MCF 10A (cell line): ENCODE results near the gene LARP1B. TPM values are rescaled to one million over a fixed set of nuclear protein-coding genes. Genes with fewer than 3 reads are reported as not detected.

Experiments
- BruUV-seq: library from RNA; stranded (reverse); fragments of 400-500 nt; replicated peaks from 2 replicates; lab custom pipeline; 2021; lab: Mats Ljungman, UMichigan
- CTCF ChIA-PET: fragments of 300-600 bp; sonication (Branson Sonifier 250); formaldehyde crosslinking; extraction: SDS; loops from one replicate; lab custom pipeline; 2021; ENCODE audit warnings: antibody characterized with exemption, inconsistent platforms; lab: Yijun Ruan, JAX
- POLR2A ChIA-PET: fragments of 300-600, 350-650 bp; sonication (Branson Sonifier 250); formaldehyde crosslinking; extraction: SDS; loops from one replicate; lab custom pipeline; 2020; ENCODE audit warnings: antibody characterized with exemption, inconsistent platforms; lab: Yijun Ruan, JAX
- DNase-seq: peaks from one replicate; pipeline ENCODE4 v3.0.0-alpha.2; 2018; ENCODE audit not compliant: unreplicated experiment
- H3K27ac Mint-ChIP-seq: one replicate; pipeline ENCODE4 v1.8.0; 2022; ENCODE audit warnings: mild to moderate bottlenecking, low read depth, mixed read lengths; ENCODE audit not compliant: unreplicated experiment
- H3K27me3 Mint-ChIP-seq: one replicate; pipeline ENCODE4 v1.8.0; 2022; ENCODE audit warnings: mixed read lengths; ENCODE audit not compliant: insufficient read depth, unreplicated experiment
- H3K36me3 Mint-ChIP-seq: one replicate; pipeline ENCODE4 v1.8.0; 2022; ENCODE audit warnings: mild to moderate bottlenecking, moderate library complexity, mixed read lengths; ENCODE audit not compliant: insufficient read depth, unreplicated experiment
- H3K4me1 Mint-ChIP-seq: one replicate; pipeline ENCODE4 v1.8.0; 2022; ENCODE audit warnings: mixed read lengths; ENCODE audit not compliant: insufficient read depth, unreplicated experiment
- H3K4me3 Mint-ChIP-seq: one replicate; pipeline ENCODE4 v1.8.0; 2022; ENCODE audit warnings: mild to moderate bottlenecking, moderate library complexity, mixed read lengths; ENCODE audit not compliant: unreplicated experiment
- H3K9me3 Mint-ChIP-seq: one replicate; pipeline ENCODE4 v1.8.0; 2022; ENCODE audit warnings: mixed read lengths; ENCODE audit not compliant: unreplicated experiment
- intact Hi-C: fragments of 100-400 bp; cut with micrococcal nuclease; formaldehyde crosslinking; loops from 2 replicates; pipeline ENCODE4 v1.14.1; 2022
- total RNA-seq: library from RNA; stranded (reverse); gene quantifications from 2 replicates; pipeline ENCODE4 v1.2.3, GENCODE V29; 2022
- TF ChIP-seq, protein P1 (sequence below): fragments of 200-600 bp; IDR thresholded peaks from one replicate; pipeline ENCODE4 v1.8.0; 2022; ENCODE audit warnings: antibody characterized with exemption, mild to moderate bottlenecking; ENCODE audit not compliant: unreplicated experiment

The LARP1B gene
- total RNA-seq, 1 experiment from 2014 or later: 62.8 TPM

DNA sequence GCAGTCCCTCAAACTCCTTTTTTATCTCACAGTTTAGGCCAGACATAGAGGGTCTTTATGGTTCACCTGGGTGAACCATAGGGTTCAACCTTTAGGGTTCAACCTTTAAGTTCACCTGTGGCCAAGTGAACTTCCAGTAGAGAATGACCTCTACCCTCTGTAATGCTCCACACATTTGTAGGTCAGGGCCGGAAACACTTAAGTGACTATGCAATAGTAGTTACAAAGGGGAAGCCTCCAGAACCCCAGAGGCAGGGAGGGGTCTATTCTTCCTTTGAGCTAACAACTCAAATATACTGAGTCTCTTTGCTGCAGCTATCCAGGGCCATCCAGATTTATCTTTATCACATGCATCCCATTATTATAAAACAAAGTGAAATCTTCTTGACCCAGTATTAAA is 100.0 kb downstream of the LARP1B start:
- Mint-ChIP-seq H3K4me3 (no peak overlapping the region), H3K9me3 (peaks cover 7% of the 10 kb centered on the region), H3K27me3 (no peaks in the 10 kb centered on the region), H3K36me3 (peaks cover 13% of the 10 kb centered on the region), H3K4me1 (peaks cover 16% of the 10 kb centered on the region), H3K27ac (peak overlapping the region; percentile 88)
- DNase-seq: no peak
- no TSS peak for BruUV-seq
- ChIA-PET POLR2A (interaction anchor here (0.9 kb wide), 1 partner anchor 8 kb away, joined by 4 read pairs; no protein-coding TSS in a partner anchor), CTCF (interaction anchor here (0.6 kb wide), 1 partner anchor 11 kb away, joined by 3 read pairs; no protein-coding TSS in a partner anchor)
- intact Hi-C loops: no loop called here
- TF ChIP-seq, protein P1, sequence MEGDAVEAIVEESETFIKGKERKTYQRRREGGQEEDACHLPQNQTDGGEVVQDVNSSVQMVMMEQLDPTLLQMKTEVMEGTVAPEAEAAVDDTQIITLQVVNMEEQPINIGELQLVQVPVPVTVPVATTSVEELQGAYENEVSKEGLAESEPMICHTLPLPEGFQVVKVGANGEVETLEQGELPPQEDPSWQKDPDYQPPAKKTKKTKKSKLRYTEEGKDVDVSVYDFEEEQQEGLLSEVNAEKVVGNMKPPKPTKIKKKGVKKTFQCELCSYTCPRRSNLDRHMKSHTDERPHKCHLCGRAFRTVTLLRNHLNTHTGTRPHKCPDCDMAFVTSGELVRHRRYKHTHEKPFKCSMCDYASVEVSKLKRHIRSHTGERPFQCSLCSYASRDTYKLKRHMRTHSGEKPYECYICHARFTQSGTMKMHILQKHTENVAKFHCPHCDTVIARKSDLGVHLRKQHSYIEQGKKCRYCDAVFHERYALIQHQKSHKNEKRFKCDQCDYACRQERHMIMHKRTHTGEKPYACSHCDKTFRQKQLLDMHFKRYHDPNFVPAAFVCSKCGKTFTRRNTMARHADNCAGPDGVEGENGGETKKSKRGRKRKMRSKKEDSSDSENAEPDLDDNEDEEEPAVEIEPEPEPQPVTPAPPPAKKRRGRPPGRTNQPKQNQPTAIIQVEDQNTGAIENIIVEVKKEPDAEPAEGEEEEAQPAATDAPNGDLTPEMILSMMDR: no peak

DNA sequence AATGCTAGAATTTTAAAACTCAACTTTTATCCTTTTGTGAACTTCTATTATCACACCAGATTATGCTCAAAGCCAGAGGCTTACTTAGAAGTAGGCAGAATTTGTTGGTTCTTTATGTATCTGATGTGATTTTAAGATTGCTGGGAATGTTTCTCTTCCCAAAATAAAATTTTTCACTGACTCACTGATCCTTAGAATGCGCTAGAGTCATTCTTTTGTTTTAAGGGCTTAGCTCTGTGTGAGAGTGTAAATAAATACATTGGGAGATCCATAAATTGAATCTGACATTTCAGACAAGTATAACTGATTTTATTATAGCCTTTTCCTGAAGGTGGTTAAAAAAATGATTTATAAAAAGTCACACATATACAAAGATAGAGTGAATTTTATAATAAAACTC is 101.3 kb downstream of the LARP1B start:
- CTCF ChIA-PET: interaction anchor here (0.6 kb wide), 1 partner anchor 126 kb away, joined by 5 read pairs; no protein-coding TSS in a partner anchor
- H3K36me3 Mint-ChIP-seq: peaks cover 4% of the 10 kb centered on the region
- peaks cover 16% of the 10 kb centered on the region for H3K4me1 Mint-ChIP-seq
- no TSS peak for BruUV-seq
- no peaks in the 10 kb centered on the region for H3K27me3 Mint-ChIP-seq
- TF ChIP-seq, protein P1: no peak
- DNase-seq: peak; percentile 16
- H3K27ac Mint-ChIP-seq: peak overlapping the region; percentile 88
- POLR2A ChIA-PET: interaction anchor here (1.6 to 2.1 kb wide), 2 partner anchors 34 to 101 kb away, joined by 6 read pairs; partner anchors contain the start of gene LARP1B
- peaks cover under 1% of the 10 kb centered on the region for H3K9me3 Mint-ChIP-seq
- intact Hi-C loops: no loop called here
- no peak overlapping the region for H3K4me3 Mint-ChIP-seq

DNA sequence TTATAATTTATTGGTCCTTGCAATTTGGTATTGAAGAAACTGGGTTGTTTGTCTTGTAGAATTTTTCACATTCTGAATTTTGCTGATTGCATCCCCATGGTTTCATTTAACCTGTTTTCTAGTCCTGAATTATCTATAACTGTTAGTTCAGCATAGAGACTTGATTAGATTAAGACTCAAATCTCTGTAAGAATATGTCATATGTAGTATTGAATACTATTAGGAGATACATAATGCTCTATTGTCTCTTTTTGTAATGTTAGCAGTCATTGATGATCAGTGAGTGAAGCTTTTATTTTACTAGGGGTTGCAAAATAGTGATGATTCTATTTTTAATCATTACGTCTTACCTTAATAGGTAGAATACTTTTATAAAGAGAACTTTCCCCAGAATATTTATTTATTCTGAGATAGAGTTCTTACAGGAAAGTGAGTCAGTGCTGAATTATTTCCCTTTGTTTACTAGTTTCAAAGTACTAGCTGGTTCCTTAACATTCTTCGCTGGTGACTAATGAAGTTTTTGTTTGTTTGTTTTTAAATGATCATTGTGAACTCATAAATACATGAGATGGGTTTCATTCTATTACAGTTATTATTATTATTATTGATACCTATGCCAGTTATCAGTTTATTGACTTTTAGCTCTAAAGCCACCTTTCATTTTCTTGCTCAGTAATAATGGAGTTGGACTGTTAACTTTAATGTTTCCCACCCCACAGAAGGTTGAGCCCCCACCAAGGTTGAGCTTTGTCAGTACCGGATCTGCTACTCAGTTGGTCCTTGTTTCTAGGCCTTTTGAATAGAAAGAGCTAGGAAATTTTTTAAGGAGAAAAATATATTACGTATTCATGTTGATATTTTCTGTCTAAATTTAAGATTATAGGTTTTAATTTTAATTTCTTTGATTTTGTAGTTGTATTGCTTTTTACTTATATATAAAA is 102.3 kb downstream of the LARP1B start:
- peak overlapping the region; percentile 88 for H3K27ac Mint-ChIP-seq
- no TSS peak for BruUV-seq
- POLR2A ChIA-PET: interaction anchor here (0.6 to 2.1 kb wide), 5 partner anchors 35 to 223 kb away, joined by 3 to 6 read pairs (median 5); partner anchors contain the start of gene LARP1B
- H3K4me1 Mint-ChIP-seq: peaks cover 16% of the 10 kb centered on the region
- H3K27me3 Mint-ChIP-seq: no peaks in the 10 kb centered on the region
- TF ChIP-seq, protein P1: no peak
- H3K36me3 Mint-ChIP-seq: no peaks in the 10 kb centered on the region
- no peak overlapping the region for H3K4me3 Mint-ChIP-seq
- intact Hi-C loops: no loop called here
- CTCF ChIA-PET: interaction anchor here (0.6 kb wide), 1 partner anchor 117 kb away, joined by 4 read pairs; no protein-coding TSS in a partner anchor
- DNase-seq: peak; percentile 56
- H3K9me3 Mint-ChIP-seq: no peaks in the 10 kb centered on the region

GRCh38 chr4:128166982-128167381 is 105.9 kb downstream of the LARP1B start:
- POLR2A ChIA-PET: no interaction called here
- TF ChIP-seq, protein P1: no peak

More at GRCh38 chr4:128166982-128167381, 105.9 kb downstream of the LARP1B start:
- CTCF ChIA-PET: no interaction called here
- Mint-ChIP-seq H3K36me3 (peaks cover 6% of the 10 kb centered on the region), H3K27me3 (no peaks in the 10 kb centered on the region), H3K27ac (no peak overlapping the region), H3K4me1 (peaks cover 15% of the 10 kb centered on the region), H3K4me3 (no peak overlapping the region), H3K9me3 (no peaks in the 10 kb centered on the region)
- DNase-seq: no peak
- intact Hi-C loops: no loop called here
- BruUV-seq: no TSS peak
